ENCODE results near the gene ERP44.

DNA sequence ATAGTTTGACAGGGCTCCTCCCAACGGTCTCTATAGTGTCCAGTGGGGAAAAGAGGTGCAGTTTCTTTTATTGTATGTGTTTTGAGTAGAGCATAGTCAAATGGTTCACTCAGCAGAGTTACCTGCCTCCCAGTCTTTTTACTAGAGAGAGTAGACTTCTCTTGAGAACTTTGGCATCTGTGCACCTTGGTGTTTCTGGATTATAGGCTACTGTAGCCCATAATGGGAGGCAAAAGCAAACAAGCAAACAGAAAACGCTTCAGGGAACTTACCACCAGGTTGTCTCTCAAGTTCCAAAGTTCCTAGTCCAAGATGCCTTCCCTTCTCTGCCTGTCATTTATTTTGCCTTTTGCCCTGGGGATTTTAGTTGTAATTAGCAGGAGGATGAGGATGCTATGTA is 26.4 kb upstream of the ERP44 start:
- TF ChIP-seq, protein P1, sequence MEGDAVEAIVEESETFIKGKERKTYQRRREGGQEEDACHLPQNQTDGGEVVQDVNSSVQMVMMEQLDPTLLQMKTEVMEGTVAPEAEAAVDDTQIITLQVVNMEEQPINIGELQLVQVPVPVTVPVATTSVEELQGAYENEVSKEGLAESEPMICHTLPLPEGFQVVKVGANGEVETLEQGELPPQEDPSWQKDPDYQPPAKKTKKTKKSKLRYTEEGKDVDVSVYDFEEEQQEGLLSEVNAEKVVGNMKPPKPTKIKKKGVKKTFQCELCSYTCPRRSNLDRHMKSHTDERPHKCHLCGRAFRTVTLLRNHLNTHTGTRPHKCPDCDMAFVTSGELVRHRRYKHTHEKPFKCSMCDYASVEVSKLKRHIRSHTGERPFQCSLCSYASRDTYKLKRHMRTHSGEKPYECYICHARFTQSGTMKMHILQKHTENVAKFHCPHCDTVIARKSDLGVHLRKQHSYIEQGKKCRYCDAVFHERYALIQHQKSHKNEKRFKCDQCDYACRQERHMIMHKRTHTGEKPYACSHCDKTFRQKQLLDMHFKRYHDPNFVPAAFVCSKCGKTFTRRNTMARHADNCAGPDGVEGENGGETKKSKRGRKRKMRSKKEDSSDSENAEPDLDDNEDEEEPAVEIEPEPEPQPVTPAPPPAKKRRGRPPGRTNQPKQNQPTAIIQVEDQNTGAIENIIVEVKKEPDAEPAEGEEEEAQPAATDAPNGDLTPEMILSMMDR (IDR thresholded peaks at IDR 0.05): no peak
- no peak for TF ChIP-seq POLR2A (IDR thresholded peaks at IDR 0.05)
